ENCODE data around the gene SMIM35. TPM values are rescaled to one million over a fixed set of nuclear protein-coding genes. Genes with fewer than 3 reads are reported as not detected.
A peak's percentile ranks its signal among the peaks of the same experiment; 100 is the strongest.

SMIM35 gene
- total RNA-seq, 1 experiment from 2014 or later, result not detected

DNA sequence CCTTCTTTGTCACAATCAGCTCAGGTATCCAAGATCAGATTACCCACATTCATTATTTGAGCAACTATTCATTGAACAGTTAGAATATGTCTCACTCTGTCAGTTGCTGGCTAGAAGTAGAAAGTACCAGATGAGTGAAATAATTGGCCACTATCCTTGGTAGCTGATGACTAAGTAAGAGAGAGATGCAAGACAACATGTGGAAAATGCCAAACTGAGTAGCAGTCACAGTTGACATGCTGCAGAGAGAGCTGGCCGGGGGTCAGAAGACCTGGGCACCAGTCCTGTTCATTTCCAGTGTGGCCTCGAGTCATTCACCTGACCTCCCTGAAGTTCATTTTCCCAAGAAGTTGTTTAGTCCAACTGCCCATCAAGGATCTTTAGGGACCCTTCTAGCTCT, 22.5 kb upstream of the SMIM35 start:
- DNase-seq (ENCODE audit: low read depth), result no peak

DNA sequence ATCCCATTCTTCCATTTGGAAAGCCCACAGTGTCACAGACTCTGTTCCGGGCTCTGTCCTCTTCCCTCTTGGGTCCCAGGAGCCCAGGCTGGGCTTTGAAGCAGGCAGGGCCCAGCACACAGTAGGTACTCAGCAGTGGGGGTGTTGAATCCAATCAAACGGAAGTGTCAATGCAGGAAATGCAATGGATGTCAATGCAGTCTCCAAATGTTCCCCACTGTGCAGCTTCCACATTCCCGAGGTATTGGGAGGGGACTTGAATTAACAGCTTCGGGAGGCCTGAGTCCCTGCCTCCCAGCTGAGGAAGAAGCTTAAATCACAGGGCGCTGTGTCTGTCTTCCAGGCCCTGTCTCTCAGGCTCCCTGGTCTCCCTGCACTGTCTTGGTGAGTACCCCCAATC, 21.8 kb upstream of the SMIM35 start:
- DNase-seq (ENCODE audit: low read depth), result no peak

DNA sequence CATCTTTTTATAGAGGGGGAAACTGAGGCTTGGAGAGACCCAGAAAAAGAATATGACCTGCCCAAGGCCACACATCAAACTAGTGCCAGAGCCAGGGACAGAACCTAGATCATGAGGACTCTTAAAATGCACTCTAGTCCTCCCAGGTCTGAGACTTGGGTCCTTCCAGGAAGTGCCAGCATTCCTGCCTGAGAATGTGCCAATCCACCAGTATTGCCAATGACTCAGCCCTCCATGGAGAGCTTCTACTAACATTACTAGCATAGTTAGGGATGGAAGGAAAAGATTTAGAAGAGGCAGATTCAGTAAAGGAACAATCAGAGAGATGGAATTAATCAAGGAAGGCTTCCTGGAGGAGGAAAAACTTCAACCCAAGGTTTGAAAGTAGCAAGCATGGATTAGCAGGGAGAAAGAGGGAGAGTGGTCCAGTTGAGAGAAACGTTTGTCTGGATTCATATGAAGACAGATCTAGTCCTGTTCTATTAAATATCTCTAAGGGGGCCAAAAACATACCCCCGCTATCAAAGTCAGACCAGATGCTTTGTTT, 20.1 kb upstream of the SMIM35 start:
- peak; percentile 35 for DNase-seq (ENCODE audit: low read depth)

DNA sequence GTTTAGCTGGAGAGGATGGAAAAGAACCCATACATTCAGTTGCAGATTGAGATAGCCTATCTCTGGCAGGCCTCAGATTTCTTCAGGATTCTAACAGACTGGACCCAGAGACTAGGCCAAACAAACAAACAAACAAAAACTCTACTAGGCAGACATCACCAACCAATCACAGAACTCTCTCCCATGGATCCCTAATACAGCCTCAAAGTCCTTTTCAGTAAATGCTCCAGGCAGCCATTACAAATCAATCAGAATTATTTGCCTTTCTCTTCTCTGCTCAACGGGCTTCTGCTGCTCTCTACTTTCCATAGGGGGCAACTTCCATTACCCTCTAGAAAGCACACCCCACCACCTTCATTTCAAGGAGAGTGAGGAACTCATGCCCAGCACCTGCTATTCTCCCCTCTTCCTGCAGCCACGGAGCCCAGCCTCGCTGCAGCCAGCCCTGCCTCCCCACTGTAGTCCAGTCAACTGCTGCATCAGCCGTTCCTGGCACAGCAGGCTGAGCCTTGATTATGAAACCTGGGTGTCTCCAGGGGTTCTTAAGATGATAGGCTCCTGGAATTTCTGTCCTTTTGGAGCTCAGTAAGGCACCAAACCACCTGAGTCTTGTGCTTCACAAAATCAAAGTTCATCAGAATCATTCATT, 19.0 kb upstream of the SMIM35 start:
- DNase-seq (ENCODE audit: low read depth), result no peak

DNA sequence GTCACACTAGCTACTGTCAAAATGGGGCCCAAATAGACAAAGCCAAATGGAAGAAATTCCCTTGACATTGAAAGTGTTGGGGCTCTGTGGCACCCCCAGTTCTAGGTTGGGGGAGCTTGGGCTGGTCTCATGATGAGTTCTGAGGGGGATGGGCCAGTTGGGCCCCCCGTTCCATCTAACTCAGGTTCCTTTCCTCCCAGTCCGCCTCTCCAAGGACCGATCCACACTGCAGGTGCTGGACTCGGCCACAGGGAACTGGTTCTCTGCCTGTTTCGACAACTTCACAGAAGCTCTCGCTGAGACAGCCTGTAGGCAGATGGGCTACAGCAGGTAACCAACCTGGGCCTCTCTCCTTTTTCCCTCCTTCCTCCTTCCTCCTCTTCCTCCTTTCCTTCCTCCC, 17.7 kb upstream of the SMIM35 start:
- no peak for DNase-seq (ENCODE audit: low read depth)

DNA sequence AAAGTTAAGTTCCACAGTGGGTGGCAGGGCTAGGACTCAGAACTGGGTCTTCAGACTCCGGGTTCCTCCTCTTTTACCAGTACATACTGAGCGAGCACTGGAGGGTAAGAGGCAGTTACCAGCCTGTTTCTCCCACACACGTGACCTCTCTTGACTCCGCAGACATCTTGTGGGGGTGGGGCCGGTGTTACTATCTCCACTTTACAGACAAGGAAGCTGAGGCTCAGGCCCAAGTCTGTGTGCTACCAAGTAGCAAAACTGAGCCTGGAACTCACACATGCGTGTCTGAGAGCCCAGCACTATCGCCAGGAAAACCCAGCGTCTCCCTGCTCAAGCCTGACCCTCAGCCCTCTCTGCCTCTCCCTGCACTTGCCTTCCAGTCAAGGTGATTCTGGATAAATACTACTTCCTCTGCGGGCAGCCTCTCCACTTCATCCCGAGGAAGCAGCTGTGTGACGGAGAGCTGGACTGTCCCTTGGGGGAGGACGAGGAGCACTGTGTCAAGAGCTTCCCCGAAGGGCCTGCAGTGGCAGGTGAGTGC, 16.0 kb upstream of the SMIM35 start:
- DNase-seq (ENCODE audit: low read depth), result no peak

DNA sequence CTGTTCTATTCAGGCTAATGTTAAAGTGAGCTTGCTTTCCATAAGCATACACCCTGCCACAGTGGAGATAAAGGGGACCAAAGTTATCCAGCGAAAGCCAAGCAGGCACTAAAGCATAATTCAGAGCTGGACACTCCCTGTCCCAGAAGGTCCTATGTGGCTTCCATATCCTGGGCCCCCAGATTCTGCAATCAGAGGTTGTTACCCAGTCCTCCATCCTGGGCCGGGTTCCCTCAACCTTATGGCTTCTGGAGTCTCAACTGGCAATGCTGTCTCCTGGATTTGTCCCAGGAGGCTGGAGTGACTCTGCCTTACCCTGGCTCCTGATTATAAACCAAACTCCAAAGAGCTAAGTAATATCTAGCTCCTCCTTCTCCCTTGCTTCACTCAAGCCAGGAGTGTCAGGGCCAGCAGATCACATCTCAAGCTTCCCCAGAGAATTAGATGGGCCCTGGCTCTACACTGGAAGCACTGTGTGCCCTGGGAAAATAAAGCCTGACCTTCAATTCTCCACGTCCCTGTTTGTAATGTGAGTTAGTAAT, 14.0 kb upstream of the SMIM35 start:
- DNase-seq (ENCODE audit: low read depth), result no peak

DNA sequence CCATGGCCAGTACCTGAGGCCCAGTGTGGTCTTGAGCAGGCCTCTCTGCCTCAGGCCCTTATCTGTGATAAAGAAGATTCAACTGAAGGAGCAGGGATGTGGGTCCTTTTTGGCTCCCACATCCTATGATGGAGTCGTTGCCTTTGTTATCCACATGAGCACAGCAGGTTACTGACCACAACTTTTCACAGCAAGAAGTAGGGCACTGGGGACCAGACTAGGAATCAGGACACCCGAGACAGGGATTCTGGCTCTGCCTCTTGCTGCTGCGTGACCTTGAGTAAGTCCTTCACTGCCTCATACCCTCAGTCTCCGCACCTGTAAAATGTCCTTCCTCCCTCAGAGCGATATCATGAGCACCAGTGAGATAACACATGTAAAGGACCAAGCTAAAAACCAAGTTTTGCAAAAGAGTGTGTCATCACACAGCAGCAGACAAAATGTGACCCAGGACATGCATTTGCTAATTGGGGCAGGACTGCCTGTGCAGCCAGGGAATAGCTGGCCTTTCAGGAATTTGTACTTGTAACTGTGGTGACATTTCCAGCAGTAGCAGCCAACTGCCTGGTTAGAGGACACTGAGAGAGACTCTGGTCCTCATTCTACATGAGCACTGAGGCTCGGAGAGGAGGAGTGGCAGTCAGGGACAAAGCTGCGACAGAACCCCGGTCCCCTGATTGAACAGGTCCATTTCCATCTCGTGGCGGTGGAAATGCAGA, 13.2 kb upstream of the SMIM35 start:
- DNase-seq (ENCODE audit: low read depth), result no peak

DNA sequence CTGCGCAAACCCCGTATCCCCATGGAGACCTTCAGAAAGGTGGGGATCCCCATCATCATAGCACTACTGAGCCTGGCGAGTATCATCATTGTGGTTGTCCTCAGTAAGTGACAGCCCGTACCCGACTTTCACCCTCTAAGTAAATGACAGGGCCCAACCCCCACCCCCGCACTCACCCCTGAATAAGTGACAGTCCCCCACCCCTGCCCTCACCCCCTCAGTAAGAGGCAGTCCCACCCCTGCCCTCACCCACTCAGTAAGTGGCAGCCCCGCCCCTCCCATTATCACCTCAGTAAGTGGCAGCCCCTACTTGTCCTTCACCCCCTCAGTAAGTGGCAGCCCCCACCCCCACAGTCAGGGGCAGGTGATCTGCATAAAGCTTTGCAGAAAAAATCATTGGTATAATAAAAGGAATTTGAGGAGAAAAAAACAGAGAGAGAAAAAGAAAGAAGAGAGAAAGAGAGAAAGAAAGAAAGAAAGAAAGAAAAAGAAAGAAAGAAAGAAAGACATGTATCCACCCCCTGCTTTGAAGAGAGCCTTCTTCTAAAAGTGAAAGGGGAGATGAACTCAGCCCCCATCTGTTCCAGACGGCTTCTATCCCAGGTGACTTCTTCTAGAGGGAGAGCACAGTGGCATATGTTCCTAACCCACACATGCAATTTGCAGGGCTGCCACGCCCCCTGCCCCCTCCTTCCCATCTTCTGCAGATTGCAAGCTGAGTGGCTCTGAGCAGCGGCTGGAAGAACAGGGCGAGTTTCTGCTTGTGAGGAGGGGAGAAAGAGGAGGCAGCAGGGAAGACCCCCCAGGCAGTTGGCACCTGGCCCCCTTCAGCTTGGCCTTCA, 12.5 kb upstream of the SMIM35 start:
- no peak for DNase-seq (ENCODE audit: low read depth)

DNA sequence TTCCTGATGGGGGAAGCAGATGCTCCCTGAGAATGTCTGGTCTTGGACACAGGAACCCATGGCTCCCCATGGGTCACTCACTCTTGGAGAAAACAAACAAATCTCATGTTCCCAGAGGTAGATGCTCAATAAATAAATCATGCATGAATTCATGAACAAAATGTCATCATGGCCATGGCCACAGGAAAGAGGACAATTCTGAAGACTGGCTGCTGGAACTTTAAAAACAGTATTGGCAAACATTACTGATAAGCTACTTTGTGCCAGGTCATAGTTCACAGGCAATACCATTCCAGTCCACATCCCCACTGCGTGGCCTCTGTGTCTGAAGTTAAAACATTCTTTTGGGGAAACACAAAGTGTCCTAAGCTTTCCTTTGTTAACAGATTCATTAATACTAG, 9.2 kb upstream of the SMIM35 start:
- DNase-seq (ENCODE audit: low read depth), result no peak

DNA sequence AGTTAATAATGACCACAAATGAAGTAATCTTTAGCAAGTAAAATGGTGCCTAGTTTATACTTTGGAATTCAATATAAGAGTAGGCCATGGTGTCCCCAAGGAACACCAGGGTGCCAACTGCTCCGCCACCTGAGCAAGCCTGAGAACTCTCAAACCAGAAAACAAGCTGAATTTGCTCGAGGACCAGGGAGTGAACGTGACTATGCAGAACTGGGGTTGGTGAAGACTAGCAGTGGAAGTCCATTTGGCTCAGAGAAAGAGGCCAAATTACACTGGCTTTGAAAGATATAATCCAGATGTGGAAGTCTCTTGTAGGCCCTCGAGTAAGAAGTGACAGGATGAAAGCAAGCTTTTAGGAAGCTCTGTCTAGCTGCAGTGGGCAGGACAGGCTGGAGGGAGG, 8.7 kb upstream of the SMIM35 start:
- no peak for DNase-seq (ENCODE audit: low read depth)

DNA sequence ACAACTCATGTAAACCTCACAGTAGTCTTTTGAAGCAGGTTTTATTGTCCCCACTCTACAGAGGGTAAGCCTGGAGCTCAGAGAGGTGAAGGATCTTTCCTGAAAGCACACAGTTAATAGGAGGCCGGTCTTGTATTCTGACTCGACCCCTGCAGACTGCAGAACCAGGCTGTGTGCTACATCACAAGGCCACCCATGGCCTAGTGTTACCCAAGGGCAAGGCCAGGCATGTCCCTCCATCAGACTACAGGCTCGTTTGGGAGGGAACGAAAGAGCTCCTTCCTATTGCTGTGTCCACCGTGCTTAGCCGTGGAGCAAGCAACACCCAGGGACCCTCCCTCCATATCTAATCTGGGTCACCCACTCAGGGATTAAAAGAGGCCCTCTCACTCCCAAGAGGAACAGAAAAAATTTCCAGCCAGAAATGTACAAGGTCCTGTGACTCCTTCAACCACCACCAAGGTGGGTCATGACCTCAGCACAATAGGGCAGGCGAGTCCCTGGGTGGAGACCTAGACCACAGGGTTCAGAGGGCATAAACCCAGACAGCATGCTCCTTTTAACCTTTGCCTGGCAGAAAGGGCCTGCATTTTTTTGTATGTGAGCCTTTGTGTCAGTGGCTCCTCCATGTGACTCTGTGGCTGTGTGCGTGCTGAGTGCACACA, 6.3 kb upstream of the SMIM35 start:
- no peak for DNase-seq (ENCODE audit: low read depth)

DNA sequence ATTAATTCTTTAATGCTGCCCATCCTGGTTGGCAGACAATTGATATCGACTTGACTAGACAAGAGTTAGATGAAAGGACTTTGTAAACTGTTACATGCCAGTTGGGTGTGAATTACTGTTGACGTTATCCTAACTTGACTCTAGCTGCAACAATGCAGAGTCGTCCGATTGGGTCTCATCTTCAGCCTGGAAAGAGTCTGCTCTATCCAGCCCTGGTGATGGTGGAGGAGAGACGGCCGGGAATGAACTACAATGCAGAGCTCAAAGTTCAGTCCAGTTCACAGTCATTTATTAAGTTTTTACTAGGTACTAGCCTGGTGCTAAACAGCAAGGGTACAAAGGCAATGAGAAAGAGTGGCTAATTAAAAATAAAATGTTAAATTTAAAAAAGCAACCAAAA, 4.9 kb upstream of the SMIM35 start:
- no peak for DNase-seq (ENCODE audit: low read depth)

DNA sequence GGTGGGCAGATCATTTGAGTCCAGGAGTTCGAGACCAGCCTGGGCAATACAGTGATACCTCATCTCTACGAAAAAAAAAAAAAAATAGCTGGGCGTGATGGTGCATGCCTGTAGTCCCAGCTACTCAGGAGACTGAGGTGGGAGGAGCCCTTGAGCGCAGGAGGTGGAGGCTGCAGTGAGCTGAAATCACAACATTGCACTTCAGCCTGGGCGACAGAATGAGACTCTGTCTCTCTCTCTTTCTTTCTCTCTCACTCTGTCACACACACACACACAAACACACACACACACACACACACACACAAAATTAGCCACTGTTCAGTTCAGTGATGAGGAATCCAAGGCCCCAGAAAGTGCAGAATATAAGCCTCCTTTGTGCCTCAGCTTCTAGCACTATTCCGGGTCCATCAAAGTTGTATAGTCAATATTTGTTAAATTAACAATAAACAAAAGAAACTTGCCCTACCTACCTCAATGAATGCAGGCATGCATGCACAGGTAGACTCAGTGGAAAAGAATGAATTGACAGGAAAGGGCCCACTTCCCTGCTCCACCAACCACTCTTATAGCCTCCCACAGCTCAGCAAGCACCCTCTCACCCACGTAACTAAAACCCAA, 3.9 kb upstream of the SMIM35 start:
- DNase-seq (ENCODE audit: low read depth), result no peak

DNA sequence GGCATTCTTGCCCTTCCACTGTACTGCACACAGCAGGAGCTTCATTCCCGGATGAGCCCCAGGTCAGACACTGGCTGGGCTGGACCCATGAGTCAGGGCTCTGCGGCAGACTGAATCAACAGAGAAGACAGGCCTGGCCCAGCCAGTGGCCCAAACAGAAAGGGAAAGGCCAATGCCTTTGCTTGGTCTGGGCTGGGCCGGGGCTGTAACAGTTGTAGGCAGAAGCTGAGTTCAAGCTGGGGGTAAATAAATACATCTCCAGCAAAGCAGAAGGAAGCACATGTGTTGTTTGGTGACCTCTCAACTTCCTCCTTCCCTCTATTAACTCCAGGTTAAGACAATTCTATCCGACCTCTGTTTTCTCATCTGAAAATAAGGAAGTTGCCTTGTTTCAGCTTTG, 1.8 kb upstream of the SMIM35 start:
- peak; percentile 30 for DNase-seq (ENCODE audit: low read depth)

DNA sequence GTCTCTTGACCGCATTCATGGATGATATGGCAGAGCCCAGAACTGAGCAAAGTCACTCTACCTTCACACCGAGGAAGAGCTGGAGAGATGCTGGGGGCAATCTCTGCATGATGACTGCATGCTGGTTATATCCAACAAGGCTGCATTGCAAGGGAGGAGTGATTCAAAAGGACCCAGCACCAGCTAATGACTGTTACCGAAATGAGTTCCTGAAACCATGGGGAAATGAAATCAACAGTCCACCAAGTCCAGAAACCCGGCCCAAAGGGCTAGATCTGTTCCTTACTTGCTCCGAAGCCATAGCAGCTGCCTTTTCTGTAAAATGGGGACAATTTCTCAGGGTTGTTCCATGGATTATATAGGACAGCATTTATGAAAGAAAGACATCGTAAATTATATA, 1.2 kb upstream of the SMIM35 start:
- no peak for DNase-seq (ENCODE audit: low read depth)

DNA sequence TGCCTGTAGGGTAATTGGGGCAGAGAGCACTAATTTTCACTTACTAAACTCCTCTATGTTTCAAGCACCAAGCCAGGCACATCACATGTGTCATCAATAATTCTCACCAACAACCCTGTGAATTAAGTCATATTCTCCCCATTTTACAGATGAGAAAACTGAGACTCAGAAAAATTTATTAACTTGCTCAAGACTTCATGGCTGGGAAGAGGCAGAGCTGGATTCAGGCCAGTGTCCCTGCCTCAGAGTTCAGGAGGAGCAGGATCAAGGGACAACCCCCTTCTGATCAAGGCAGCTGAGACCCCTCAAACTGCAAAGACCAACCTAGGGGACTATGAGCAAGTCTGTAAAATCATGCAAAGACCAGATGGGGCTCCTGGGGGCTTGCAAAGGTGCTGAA, 2.1 kb downstream of the SMIM35 start:
- DNase-seq (ENCODE audit: low read depth), result no peak

DNA sequence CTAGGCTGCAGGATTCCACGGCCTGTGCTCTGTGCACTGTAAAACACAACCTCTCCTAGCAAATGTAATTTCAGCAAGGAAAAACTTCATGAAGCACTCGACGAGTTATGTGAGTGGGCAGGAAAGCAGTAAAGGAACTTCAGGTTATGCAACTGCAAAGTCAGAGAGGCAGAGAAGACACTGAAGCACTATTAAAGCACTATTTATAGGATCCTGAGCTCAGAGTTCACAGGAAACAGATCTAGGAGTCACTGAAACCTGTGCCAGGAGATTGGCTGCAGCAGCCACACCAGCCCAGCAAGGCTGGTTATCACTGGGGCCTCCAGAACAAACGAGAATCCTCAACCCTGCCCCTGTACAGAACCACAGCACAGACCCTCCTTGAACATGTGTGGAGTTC, 2.5 kb downstream of the SMIM35 start:
- DNase-seq (ENCODE audit: low read depth), result no peak

DNA sequence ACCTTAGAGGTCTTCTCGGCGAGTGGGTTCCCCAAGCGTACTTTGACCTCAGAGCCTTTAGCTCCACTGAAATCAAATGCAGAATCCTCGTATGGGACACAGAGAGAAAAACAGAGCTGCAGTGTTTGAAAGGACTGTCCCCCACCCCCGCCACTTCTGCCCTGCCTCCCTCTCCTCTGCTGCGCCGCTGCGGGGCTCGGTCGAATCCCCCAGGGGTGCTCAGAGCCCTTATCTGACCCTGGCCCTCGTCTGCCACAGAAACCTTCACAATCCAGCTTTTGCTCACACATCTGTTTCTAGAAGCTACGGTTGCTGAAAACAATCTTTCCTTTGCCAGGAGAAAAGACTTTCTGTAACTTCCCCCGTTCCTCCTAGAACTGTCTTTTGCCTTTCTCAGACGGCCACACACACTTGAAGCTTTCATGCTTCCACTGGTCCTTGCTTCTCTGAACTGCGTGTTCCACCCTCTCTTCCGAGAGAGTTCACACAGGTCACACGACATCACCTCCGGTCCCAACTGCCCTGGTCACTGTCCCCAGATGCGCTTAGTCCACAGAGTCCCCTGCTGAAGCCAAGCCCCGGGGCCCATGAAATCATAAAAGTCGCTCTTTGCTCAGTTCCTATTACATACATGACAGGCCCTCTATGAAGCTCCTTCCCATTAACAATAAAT, 3.7 kb downstream of the SMIM35 start:
- DNase-seq (ENCODE audit: low read depth), result no peak

DNA sequence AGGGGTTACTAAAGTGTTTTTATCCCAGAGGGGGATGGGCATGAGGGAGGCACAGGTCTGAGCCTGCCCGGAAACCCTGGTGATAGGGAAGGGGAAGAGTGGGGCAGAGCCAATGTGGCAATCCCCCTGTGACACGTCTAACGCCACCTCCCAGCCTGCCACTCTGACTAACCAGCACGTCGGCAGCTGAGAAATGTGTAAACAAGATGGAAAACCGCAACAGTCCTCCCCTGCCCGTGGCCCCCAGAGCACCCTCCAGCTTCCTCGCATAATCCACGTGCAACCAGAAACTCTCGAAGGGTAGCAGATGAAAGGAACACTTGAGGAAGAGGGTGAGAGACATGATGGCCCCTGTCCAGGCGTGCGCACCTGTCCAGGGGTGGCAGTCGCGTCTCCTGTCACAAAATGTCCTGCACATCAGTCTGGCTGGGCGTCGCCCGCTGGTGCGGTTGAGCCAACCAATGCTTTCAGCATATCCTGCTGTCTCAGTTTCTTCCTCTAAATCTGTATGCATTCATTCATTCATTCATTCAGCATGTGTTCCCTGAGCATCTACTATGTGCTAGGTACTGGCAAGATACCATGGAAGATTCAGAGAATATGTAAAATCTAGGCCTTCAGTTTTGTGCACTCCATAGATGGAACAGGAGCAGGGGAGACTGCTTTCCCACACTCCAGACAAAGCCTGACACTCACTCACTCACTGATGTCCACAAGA, 5.4 kb downstream of the SMIM35 start:
- DNase-seq (ENCODE audit: low read depth), result peak; percentile 16
